ENCODE results near the gene UCN.

DNA sequence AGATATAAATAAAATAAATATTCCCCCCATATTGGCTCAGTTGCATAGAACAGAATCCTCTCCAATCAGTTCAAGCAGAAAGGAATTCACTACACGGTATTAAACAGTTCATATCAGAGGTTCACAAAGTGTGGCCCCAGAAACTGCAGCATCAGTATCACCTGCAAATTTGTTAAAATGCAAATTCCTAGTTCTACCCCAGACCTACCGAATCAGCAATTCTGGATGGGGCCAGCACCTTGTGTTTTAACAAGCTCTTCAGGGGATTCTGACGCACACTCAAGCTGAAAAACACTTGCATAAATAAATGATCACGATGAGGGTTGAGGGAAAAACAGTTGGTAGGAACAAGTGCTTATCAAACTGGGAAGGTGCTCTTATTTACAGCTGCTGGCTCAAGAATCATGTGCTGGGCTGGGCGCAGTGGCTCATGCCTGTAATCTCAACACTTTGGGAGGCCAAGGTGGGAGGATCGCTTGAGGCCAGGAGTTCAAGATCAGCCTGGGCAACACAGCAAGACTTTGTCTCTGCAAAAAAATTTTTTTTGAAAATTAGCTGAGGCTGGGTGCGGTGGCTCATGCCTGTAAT is 42.0 kb upstream of the UCN start:
- TF ChIP-seq EZH2 (IDR thresholded peaks at IDR 0.05) (no peak), POLR2AphosphoS5 (IDR thresholded peaks at IDR 0.05; ENCODE audit: borderline replicate concordance, low read depth, low read length) (no peak), FOXP2 (optimal IDR thresholded peaks at IDR 0.05; ENCODE audit: control extremely low read depth, extremely low read length, insufficient read depth) (no peak)

Data from SK-N-MC (cell line).